Gastroesophageal sphincter (tissue), 3 donors: Measurements from ENCODE around the gene FZD2.

Experiments used
- EP300 ChIP-seq: sonication (generic); formaldehyde crosslinking; IDR thresholded peaks from one replicate; pipeline ENCODE4 v1.6.1; 2017; ENCODE audit warnings: antibody characterized with exemption, mild to moderate bottlenecking
- POLR2A ChIP-seq, 2 donors: fragments of 450-650 bp; IDR thresholded peaks; one replicate each; pipeline ENCODE4 v1.6.1; 2017; ENCODE audit warnings: antibody characterized with exemption in 2 of 2, mild to moderate bottlenecking in 2 of 2, moderate library complexity in 1 of 2
- POLR2AphosphoS5 ChIP-seq: sonication (generic); formaldehyde crosslinking; IDR thresholded peaks from one replicate; pipeline ENCODE4 v1.6.1; 2017; ENCODE audit warnings: antibody characterized with exemption
- TF ChIP-seq, protein P1 (sequence below), 4 experiments: fragments of 200-600 bp in 2 of 4; fragments of 450-650 bp in 2 of 4; sonication (generic) in 1 of 4; IDR thresholded peaks; one replicate each; pipeline ENCODE4 v1.5.1; 2017 to 2019; ENCODE audit warnings: antibody characterized with exemption in 4 of 4, mild to moderate bottlenecking in 2 of 4, moderate library complexity in 2 of 4

DNA sequence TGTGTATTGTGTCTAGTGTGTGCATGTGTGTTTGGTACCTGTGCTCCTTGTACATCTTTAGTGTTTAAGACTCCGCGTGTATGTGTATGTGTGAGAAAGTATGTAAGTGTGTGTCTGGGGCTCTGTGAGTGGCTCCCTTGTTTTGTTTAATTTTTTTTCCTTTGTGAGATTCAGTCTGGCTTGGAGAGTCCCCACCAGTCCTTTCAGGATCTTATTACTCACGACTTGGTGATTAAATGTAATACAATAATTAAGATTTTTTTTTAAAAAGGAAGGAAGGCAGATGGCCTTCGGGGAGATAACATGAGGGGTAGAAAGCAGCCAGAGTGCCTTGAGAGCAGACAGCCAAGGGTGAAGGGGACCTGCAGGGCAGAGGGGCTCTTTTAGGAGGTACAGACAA is 33.9 kb downstream of the FZD2 start:
- TF ChIP-seq, protein P1, sequence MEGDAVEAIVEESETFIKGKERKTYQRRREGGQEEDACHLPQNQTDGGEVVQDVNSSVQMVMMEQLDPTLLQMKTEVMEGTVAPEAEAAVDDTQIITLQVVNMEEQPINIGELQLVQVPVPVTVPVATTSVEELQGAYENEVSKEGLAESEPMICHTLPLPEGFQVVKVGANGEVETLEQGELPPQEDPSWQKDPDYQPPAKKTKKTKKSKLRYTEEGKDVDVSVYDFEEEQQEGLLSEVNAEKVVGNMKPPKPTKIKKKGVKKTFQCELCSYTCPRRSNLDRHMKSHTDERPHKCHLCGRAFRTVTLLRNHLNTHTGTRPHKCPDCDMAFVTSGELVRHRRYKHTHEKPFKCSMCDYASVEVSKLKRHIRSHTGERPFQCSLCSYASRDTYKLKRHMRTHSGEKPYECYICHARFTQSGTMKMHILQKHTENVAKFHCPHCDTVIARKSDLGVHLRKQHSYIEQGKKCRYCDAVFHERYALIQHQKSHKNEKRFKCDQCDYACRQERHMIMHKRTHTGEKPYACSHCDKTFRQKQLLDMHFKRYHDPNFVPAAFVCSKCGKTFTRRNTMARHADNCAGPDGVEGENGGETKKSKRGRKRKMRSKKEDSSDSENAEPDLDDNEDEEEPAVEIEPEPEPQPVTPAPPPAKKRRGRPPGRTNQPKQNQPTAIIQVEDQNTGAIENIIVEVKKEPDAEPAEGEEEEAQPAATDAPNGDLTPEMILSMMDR (IDR thresholded peaks at IDR 0.05), result no peak
- TF ChIP-seq POLR2A (IDR thresholded peaks at IDR 0.05), result no peak
- no peak for TF ChIP-seq POLR2AphosphoS5
- TF ChIP-seq EP300, result no peak
